Measurements from ENCODE around the gene GOLGA8O.
"Not testable (repeated sequence)": the region's sequence is repeated elsewhere in the genome, so short reads cannot be mapped to it uniquely, and the experiment has no call there.

DNA sequence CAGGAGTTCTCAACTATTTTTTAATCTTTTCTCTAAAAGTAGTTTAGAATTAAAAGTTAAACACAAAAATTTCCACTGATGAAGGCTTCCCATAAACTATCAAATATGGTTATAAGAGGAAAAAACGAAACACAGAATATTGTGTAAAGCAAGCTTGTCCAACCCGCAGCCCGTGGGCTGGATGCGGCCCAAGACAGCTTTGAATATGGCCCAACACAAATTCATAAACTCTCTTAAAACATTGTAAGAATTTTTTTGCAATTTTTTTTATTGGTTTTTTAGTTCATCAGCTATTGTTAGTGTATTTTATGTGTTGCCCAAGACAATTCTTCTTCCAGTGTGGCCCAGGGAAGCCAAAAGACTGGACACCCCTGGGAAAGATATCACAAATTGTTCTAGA is 28.9 kb downstream of the GOLGA8O start:
- TF ChIP-seq, protein P1, sequence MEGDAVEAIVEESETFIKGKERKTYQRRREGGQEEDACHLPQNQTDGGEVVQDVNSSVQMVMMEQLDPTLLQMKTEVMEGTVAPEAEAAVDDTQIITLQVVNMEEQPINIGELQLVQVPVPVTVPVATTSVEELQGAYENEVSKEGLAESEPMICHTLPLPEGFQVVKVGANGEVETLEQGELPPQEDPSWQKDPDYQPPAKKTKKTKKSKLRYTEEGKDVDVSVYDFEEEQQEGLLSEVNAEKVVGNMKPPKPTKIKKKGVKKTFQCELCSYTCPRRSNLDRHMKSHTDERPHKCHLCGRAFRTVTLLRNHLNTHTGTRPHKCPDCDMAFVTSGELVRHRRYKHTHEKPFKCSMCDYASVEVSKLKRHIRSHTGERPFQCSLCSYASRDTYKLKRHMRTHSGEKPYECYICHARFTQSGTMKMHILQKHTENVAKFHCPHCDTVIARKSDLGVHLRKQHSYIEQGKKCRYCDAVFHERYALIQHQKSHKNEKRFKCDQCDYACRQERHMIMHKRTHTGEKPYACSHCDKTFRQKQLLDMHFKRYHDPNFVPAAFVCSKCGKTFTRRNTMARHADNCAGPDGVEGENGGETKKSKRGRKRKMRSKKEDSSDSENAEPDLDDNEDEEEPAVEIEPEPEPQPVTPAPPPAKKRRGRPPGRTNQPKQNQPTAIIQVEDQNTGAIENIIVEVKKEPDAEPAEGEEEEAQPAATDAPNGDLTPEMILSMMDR (IDR thresholded peaks at IDR 0.05) = not testable (repeated sequence)
- not testable (repeated sequence) for TF ChIP-seq ZFX (IDR thresholded peaks at IDR 0.05; ENCODE audit: borderline replicate concordance)
